Liver (tissue), 9 donors: ENCODE measurements around the gene ASCC1. TPM values are rescaled to one million over a fixed set of nuclear protein-coding genes. Genes with fewer than 3 reads are reported as not detected.

Source experiments
- DNase-seq: peaks from one replicate; pipeline ENCODE4 v3.0.0-alpha.2; 2017; ENCODE audit warnings: low spot score
- H3K27ac ChIP-seq, 2 donors: one replicate each; pipeline ENCODE4 v1.7.0; 2013; ENCODE audit warnings: inconsistent platforms in 2 of 2, low read length in 2 of 2, control low read depth in 1 of 2, low read depth in 1 of 2, mild to moderate bottlenecking in 1 of 2
- H3K27me3 ChIP-seq, 4 donors: one replicate each; pipeline versions ENCODE4 v1.6.1 to v1.7.0; 2013; ENCODE audit warnings: low read length in 3 of 4, inconsistent platforms in 1 of 4, mild to moderate bottlenecking in 1 of 4, moderate library complexity in 1 of 4; ENCODE audit not compliant: control insufficient read depth in 4 of 4, insufficient read depth in 4 of 4
- H3K36me3 ChIP-seq, 4 donors: one replicate each; pipeline versions ENCODE4 v1.6.1 to v1.7.0; 2013; ENCODE audit warnings: low read length in 3 of 4, mild to moderate bottlenecking in 3 of 4, low read depth in 1 of 4, moderate library complexity in 1 of 4; ENCODE audit not compliant: control insufficient read depth in 4 of 4, insufficient read depth in 3 of 4
- H3K4me1 ChIP-seq, 4 donors: one replicate each; pipeline versions ENCODE4 v1.6.1 to v1.7.0; 2013; ENCODE audit warnings: low read length in 3 of 4, mild to moderate bottlenecking in 3 of 4, moderate library complexity in 1 of 4; ENCODE audit not compliant: control insufficient read depth in 4 of 4, insufficient read depth in 4 of 4
- H3K4me3 ChIP-seq, 3 donors: one replicate each; pipeline versions ENCODE4 v1.6.1 to v1.7.0; 2013; ENCODE audit warnings: low read length in 3 of 3, control low read depth in 1 of 3, low read depth in 1 of 3, mild to moderate bottlenecking in 1 of 3
- H3K9ac ChIP-seq, 2 donors: one replicate each; pipeline ENCODE4 v1.7.0; 2013; ENCODE audit warnings: low read length in 2 of 2, mild to moderate bottlenecking in 2 of 2, moderate library complexity in 2 of 2, control low read depth in 1 of 2, low read depth in 1 of 2
- H3K9me3 ChIP-seq, 4 donors: one replicate each; pipeline versions ENCODE4 v1.6.1 to v1.7.0; 2013; ENCODE audit warnings: low read length in 3 of 4; ENCODE audit not compliant: control insufficient read depth in 4 of 4
- ATF3 ChIP-seq: IDR thresholded peaks from 2 replicates; pipeline ENCODE4 v1.6.1; 2016; ENCODE audit warnings: antibody characterized with exemption
- CTCF ChIP-seq: fragments of 150-350 bp; IDR thresholded peaks from 2 replicates; pipeline ENCODE4 v1.5.1; 2017; ENCODE audit warnings: improper control_type of control experiment, low read depth, low read length; ENCODE audit not compliant: missing input control
- EGR1 ChIP-seq, 2 donors: IDR thresholded peaks; 2 replicates each; pipeline ENCODE4 v1.6.1; 2016 to 2018; ENCODE audit warnings: antibody characterized with exemption in 2 of 2, low read depth in 2 of 2
- FOXA1 ChIP-seq: IDR thresholded peaks from 2 replicates; pipeline ENCODE4 v1.6.1; 2016; ENCODE audit warnings: antibody characterized with exemption
- FOXA2 ChIP-seq: IDR thresholded peaks from 2 replicates; pipeline ENCODE4 v1.6.1; 2016; ENCODE audit warnings: antibody characterized with exemption
- GABPA ChIP-seq, 2 donors: IDR thresholded peaks in 1 of 2; conservative IDR thresholded peaks in 1 of 2; 2 replicates each; pipeline ENCODE4 v1.6.1; 2016; ENCODE audit warnings: antibody characterized with exemption in 2 of 2, mild to moderate bottlenecking in 1 of 2, moderate library complexity in 1 of 2
- HNF4A ChIP-seq, 2 donors: conservative IDR thresholded peaks; 2 replicates each; pipeline ENCODE4 v1.6.1; 2016; ENCODE audit warnings: antibody characterized with exemption in 2 of 2, mild to moderate bottlenecking in 2 of 2
- HNF4G ChIP-seq: IDR thresholded peaks from 2 replicates; pipeline ENCODE4 v1.6.1; 2016; ENCODE audit warnings: antibody characterized with exemption
- JUND ChIP-seq, 2 donors: IDR thresholded peaks; 2 replicates each; pipeline ENCODE4 v1.6.1; 2016; ENCODE audit warnings: antibody characterized with exemption in 2 of 2
- MAX ChIP-seq: IDR thresholded peaks from 2 replicates; pipeline ENCODE4 v1.6.1; 2016; ENCODE audit warnings: antibody characterized with exemption
- NR2F2 ChIP-seq: IDR thresholded peaks from 2 replicates; pipeline ENCODE4 v1.6.1; 2016; ENCODE audit warnings: antibody characterized with exemption
- RAD21 ChIP-seq, 2 donors: IDR thresholded peaks; 2 replicates each; pipeline ENCODE4 v1.6.1; 2016; ENCODE audit warnings: antibody characterized with exemption in 2 of 2, mild to moderate bottlenecking in 2 of 2
- REST ChIP-seq: IDR thresholded peaks from 2 replicates; pipeline ENCODE4 v1.6.1; 2016; ENCODE audit warnings: antibody characterized with exemption, mild to moderate bottlenecking
- RXRA ChIP-seq, 2 donors: IDR thresholded peaks; 2 replicates each; pipeline ENCODE4 v1.6.1; 2017 to 2018; ENCODE audit warnings: antibody characterized with exemption in 2 of 2, mild to moderate bottlenecking in 1 of 2
- SP1 ChIP-seq: IDR thresholded peaks from 2 replicates; pipeline ENCODE4 v1.6.1; 2018; ENCODE audit warnings: antibody characterized with exemption, mild to moderate bottlenecking
- TAF1 ChIP-seq: conservative IDR thresholded peaks from 2 replicates; pipeline ENCODE4 v1.6.1; 2016; ENCODE audit warnings: antibody characterized with exemption, mild to moderate bottlenecking
- YY1 ChIP-seq: IDR thresholded peaks from 2 replicates; pipeline ENCODE4 v1.6.1; 2016; ENCODE audit warnings: antibody characterized with exemption, mild to moderate bottlenecking
- ZBTB33 ChIP-seq: IDR thresholded peaks from 2 replicates; pipeline ENCODE4 v1.6.1; 2016; ENCODE audit warnings: antibody characterized with exemption
- WGBS: extraction: QIAGEN DNeasy Blood & Tissue Kit; methylation state at CpG from one replicate; pipeline ENCODE4 v1.1.7; 2013; 5-methylcytosine and 5-hydroxymethylcytosine counted together
- polyA plus RNA-seq, 2 donors: library from polyadenylated mRNA; stranded (reverse) in 1 of 2; unstranded in 1 of 2; fragments of 200-250 nt in 1 of 2; fragments of >200 nt in 1 of 2; fragmentation: Nextera tagmentation in 1 of 2; extraction: Ambion mirVana in 1 of 2; gene quantifications; one replicate each; pipeline versions ENCODE4 v1.2.1 to v1.2.3, GENCODE V29; 2013 to 2015
- total RNA-seq, 2 donors: library from RNA; depleted of rRNA; stranded (reverse); fragments of >200 nt; gene quantifications; one replicate each; pipeline ENCODE4 v1.2.3, GENCODE V29; 2014
- donor health status: healthy.
- donor health status: healthy.
- donor health status: healthy.
- donor health status: healthy.
- donor health status: healthy.

The ASCC1 gene
- total and polyA plus RNA-seq, 4 donors: 6.9 to 13.9 (median 10.2) TPM

- Histone ChIP-seq H3K9me3 (no peaks in the 10 kb centered on the region), H3K4me3 (no peak overlapping the region), H3K4me1 (no peaks in the 10 kb centered on the region), H3K9ac (no peak overlapping the region), H3K27ac (no peak overlapping the region), H3K36me3 (peaks cover 0 to 6% (median 0%) of the 10 kb centered on the region in 4 donors), H3K27me3 (no peaks in the 10 kb centered on the region)
- TF ChIP-seq CTCF (no peak), YY1 (no peak), REST (no peak), GABPA (IDR thresholded peaks at IDR 0.05 in 1 of 2, conservative IDR thresholded peaks at IDR 0.05 in 1 of 2) (no peak), TAF1 (no peak), JUND (IDR thresholded peaks at IDR 0.05) (no peak), SP1 (no peak), ATF3 (no peak), NR2F2 (no peak), ZBTB33 (no peak), HNF4G (no peak), EGR1 (IDR thresholded peaks at IDR 0.05; ENCODE audit: low read depth in 2 of 2) (no peak), HNF4A (conservative IDR thresholded peaks at IDR 0.05) (no peak), RAD21 (IDR thresholded peaks at IDR 0.05) (no peak), FOXA1 (no peak), RXRA (IDR thresholded peaks at IDR 0.05) (no peak), FOXA2 (no peak), MAX (no peak)
- DNase-seq: no peak
- 95% methylated on average over 2 of the region's 2 CpGs for WGBS
Observed at GRCh38 chr10:72184156-72184555, 31.9 kb downstream of the ASCC1 start.
